Measurements from ENCODE around the gene ACMSD. TPM values are rescaled to one million over a fixed set of nuclear protein-coding genes. Genes with fewer than 3 reads are reported as not detected.
"Not testable (repeated sequence)": the region's sequence is repeated elsewhere in the genome, so short reads cannot be mapped to it uniquely, and the experiment has no call there.

Gene ACMSD
- total and polyA plus RNA-seq, 10 of the 15 experiments (the other 5 are each of a cell fraction or from before 2014, with no cell fraction given), result 0.08 TPM; not detected in 9

DNA sequence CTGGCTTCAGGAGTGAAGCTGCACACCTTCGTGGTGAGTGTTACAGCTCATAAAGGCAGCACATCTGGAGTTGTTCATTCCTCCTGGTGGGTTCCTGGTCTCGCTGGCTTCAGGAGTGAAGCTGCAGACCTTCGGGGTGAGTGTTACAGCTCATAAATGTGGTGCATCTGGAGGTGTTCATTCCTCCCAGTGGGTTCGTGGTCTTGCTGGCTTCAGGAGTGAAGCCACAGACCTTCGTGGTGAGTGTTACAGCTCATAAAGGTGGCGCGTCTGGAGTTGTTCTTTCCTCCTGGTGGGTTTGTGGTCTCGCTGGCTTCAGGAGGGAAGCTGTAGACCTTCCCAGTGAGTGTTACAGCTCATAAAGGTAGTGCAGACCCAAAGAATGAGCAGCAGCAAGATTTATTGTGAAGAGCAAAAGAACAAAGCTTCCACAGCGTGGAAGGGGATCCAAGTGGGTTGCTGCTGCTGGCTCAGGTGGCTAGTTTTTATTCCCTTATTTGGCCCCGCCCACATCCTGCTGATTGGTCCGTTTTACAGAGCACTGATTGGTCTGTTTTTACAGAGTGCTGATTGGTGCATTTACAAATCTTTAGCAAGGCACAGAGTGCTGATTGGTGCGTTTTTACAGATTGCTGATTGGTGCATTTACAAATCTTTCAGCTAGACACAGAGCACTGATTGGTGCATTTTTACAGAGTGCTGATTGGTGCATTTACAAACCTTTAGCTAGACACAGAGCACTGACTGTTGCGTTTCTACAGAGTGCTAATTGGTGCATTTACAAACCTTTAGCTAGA, 34.6 kb upstream of the ACMSD start:
- intact Hi-C loops (cut with micrococcal nuclease; ENCODE audit: unreplicated experiment); POLR2A ChIA-PET; H3K4me3 ChIP-seq; DNase-seq (ENCODE audit: low read depth, low spot score); H3K9me3 ChIP-seq (replicated peaks; ENCODE audit: control insufficient read depth, insufficient read depth, low read length); CTCF ChIA-PET; H3K79me2 ChIP-seq (ENCODE audit: control insufficient read depth, insufficient read depth, low read length); in situ Hi-C loops (cut with MboI); H3K36me3 ChIP-seq (ENCODE audit: control insufficient read depth in 2 of 2, insufficient read depth in 2 of 2, low read length in 1 of 2); H3K9ac ChIP-seq (ENCODE audit: control insufficient read depth, insufficient read depth, low read length); H4K20me1 ChIP-seq (ENCODE audit: control insufficient read depth, insufficient read depth); ATAC-seq; FAIRE-seq; H3K27ac ChIP-seq (ENCODE audit: control insufficient read depth, insufficient read depth); RAD21 ChIA-PET (ENCODE audit: unreplicated experiment); H2AFZ ChIP-seq (ENCODE audit: control insufficient read depth, low read depth, low read length); H3K4me2 ChIP-seq (ENCODE audit: control insufficient read depth, insufficient read depth); H3K27me3 ChIP-seq (replicated peaks in 1 of 2; ENCODE audit: control insufficient read depth in 2 of 2, insufficient read depth in 2 of 2, low read length in 1 of 2); BruUV-seq (replicated peaks); H3K4me1 ChIP-seq (ENCODE audit: control insufficient read depth, insufficient read depth, low read length): not testable (repeated sequence)
- WGBS (ENCODE audit: insufficient coverage, insufficient replicate concordance, low lambda C conversion rate, missing lambda C conversion rate), result 13% methylated on average over 13 of the region's 13 CpGs
- SMC1A ChIA-PET (ENCODE audit: uncharacterized antibody, unreplicated experiment), result interaction anchor here (0.9 kb wide), 1 partner anchor 9 kb away, joined by 3 read pairs; no protein-coding TSS in a partner anchor
- peak; percentile 61 for TF ChIP-seq NFYB (IDR thresholded peaks at IDR 0.05; ENCODE audit: insufficient read depth, low read depth, low read length)

DNA sequence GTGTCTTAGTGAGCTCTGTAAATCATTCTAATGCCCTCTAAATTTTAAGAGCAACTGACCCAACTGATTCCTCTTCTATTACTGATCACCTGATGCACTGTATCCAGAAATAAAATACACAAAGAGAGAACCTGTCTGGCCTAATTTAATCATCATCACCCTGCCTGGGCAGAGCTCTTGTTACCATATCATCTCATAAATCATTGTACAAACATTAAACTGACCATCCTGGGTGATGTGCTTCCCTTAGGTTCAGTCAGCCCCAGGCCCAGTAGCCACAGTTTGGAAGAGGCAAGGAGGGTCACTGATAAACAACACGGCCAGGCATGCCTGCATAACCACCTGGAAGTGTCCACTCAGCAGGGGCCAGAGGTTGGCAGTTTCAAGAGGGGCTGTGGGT, 22.7 kb upstream of the ACMSD start:
- WGBS (ENCODE audit: insufficient coverage, insufficient replicate concordance, low lambda C conversion rate, missing lambda C conversion rate), result 0% methylated on average over 1 of the region's 1 CpG
- DNase-seq (ENCODE audit: low read depth, low spot score) (no peak), ATAC-seq (no peak), FAIRE-seq (no peak)
- H3K4me2 ChIP-seq (ENCODE audit: control insufficient read depth, insufficient read depth), result no peak overlapping the region
- no peaks in the 10 kb centered on the region for H3K36me3 ChIP-seq (ENCODE audit: control insufficient read depth in 2 of 2, insufficient read depth in 2 of 2, low read length in 1 of 2)
- no peaks in the 10 kb centered on the region for H3K4me1 ChIP-seq (ENCODE audit: control insufficient read depth, insufficient read depth, low read length)
- CTCF ChIA-PET, result interaction anchor here (0.5 kb wide), 1 partner anchor 217 kb away, joined by 3 read pairs; no protein-coding TSS in a partner anchor
- H2AFZ ChIP-seq (ENCODE audit: control insufficient read depth, low read depth, low read length), result no peak overlapping the region
- no TSS peak for BruUV-seq (replicated peaks)
- intact Hi-C loops (cut with micrococcal nuclease; ENCODE audit: unreplicated experiment) (no loop called here), in situ Hi-C loops (cut with MboI) (no loop called here)
- H3K27ac ChIP-seq (ENCODE audit: control insufficient read depth, insufficient read depth), result no peak overlapping the region
- SMC1A ChIA-PET (ENCODE audit: uncharacterized antibody, unreplicated experiment), result interaction anchor here (1.6 kb wide), 1 partner anchor 17 kb away, joined by 3 read pairs; no protein-coding TSS in a partner anchor
- no peak overlapping the region for H3K9ac ChIP-seq (ENCODE audit: control insufficient read depth, insufficient read depth, low read length)
- RAD21 ChIA-PET (ENCODE audit: unreplicated experiment), result no interaction called here
- H3K4me3 ChIP-seq, result no peak overlapping the region
- POLR2A ChIA-PET, result no interaction called here
- H4K20me1 ChIP-seq (ENCODE audit: control insufficient read depth, insufficient read depth), result no peaks in the 10 kb centered on the region
- H3K9me3 ChIP-seq (replicated peaks; ENCODE audit: control insufficient read depth, insufficient read depth, low read length), result peaks cover under 1% of the 10 kb centered on the region; the same call in 2 of the 3 replicates
- no peaks in the 10 kb centered on the region; a peak in 1 of 4 replicates for H3K27me3 ChIP-seq (replicated peaks in 1 of 2; ENCODE audit: control insufficient read depth in 2 of 2, insufficient read depth in 2 of 2, low read length in 1 of 2)
- TF ChIP-seq PRDM15 (CRISPR knock-in tag; IDR thresholded peaks at IDR 0.05), result no peak
- TF ChIP-seq ZSCAN29 (IDR thresholded peaks at IDR 0.05), result no peak
- no peaks in the 10 kb centered on the region for H3K79me2 ChIP-seq (ENCODE audit: control insufficient read depth, insufficient read depth, low read length)

All from GM12878 (cell line).